SK-MEL-5 (cell line): Measurements from ENCODE around the gene NEDD8. TPM values are rescaled to one million over a fixed set of nuclear protein-coding genes. Genes with fewer than 3 reads are reported as not detected.

ENCODE experiments used
- DNase-seq: peaks from one replicate; pipeline ENCODE4 v3.0.0-alpha.2; 2016; ENCODE audit warnings: low read depth, low spot score
- in situ Hi-C: cut with HindIII; loops from 2 replicates; pipeline ENCODE4 v1.10.0; 2016; ENCODE audit warnings: low sequenced_read_pairs, high pct_unique_total_duplicates, low pct_unique_long_range_greater_than_20kb
- polyA plus RNA-seq, 2 experiments: library from polyadenylated mRNA; depleted of rRNA; stranded (reverse); fragments of >200 nt; gene quantifications; 2 replicates each; pipeline ENCODE4 v1.2.3, GENCODE V29; 2015
- total RNA-seq: library from RNA; depleted of rRNA; stranded (reverse); fragments of >200 nt; shearing (Covaris generic); gene quantifications from 2 replicates; pipeline ENCODE4 v1.2.3, GENCODE V29; 2014; rRNA removed

Gene NEDD8
- 249 and 263 TPM in 2 replicates for total RNA-seq
- polyA plus RNA-seq (2015; cell fraction: cytosol; rRNA removed): 122 and 190 TPM in 2 replicates
- polyA plus RNA-seq (2015; cell fraction: nucleus; rRNA removed): 18.8 and 40.5 TPM in 2 replicates

GRCh38 chr14:24232121-24232644, at the start of gene NEDD8:
TSS of gene NEDD8 (minus strand) at chr14:24232367. CDS start at chr14:24232267, 100 bp downstream.
- DNase-seq: peak; percentile 91
- in situ Hi-C loops: no loop called here

- DNase-seq: no peak
- in situ Hi-C loops: no loop called here
Measured at GRCh38 chr14:24281636-24282035, 49.5 kb upstream of the NEDD8 start.

- in situ Hi-C loops: no loop called here
- no peak for DNase-seq
Measured at GRCh38 chr14:24280797-24281460, 48.8 kb upstream of the NEDD8 start.

- peak; percentile 62 for DNase-seq
- in situ Hi-C loops: no loop called here
Measured at GRCh38 chr14:24279301-24280186, 47.4 kb upstream of the NEDD8 start.

- in situ Hi-C loops: no loop called here
- no peak for DNase-seq
Measured at GRCh38 chr14:24278424-24278823, 46.3 kb upstream of the NEDD8 start.

- DNase-seq: no peak
- in situ Hi-C loops: no loop called here
Measured at GRCh38 chr14:24277606-24278321, 45.6 kb upstream of the NEDD8 start.

- no peak for DNase-seq
- in situ Hi-C loops: no loop called here
Measured at GRCh38 chr14:24277071-24277470, 44.9 kb upstream of the NEDD8 start.

- no peak for DNase-seq
- in situ Hi-C loops: no loop called here
Measured at GRCh38 chr14:24274101-24274543, 42.0 kb upstream of the NEDD8 start.

GRCh38 chr14:24273422-24273998, 41.3 kb upstream of the NEDD8 start:
- in situ Hi-C loops: no loop called here
- DNase-seq: peak; percentile 14

GRCh38 chr14:24272467-24272866, 40.3 kb upstream of the NEDD8 start:
- in situ Hi-C loops: no loop called here
- no peak for DNase-seq

- no peak for DNase-seq
- in situ Hi-C loops: no loop called here
Measured at GRCh38 chr14:24271834-24272263, 39.7 kb upstream of the NEDD8 start.

- in situ Hi-C loops: no loop called here
- peak; percentile 82 for DNase-seq
Measured at GRCh38 chr14:24271134-24271833, 39.1 kb upstream of the NEDD8 start, which contains the start of gene RABGGTA. TSS of gene RABGGTA (minus strand) at chr14:24271597. CDS start at chr14:24271115, 482 bp downstream.

GRCh38 chr14:24270537-24271133, 38.5 kb upstream of the NEDD8 start:
- no peak for DNase-seq
- in situ Hi-C loops: no loop called here

- in situ Hi-C loops: no loop called here
- no peak for DNase-seq
Measured at GRCh38 chr14:24269910-24270536, 37.9 kb upstream of the NEDD8 start.

- in situ Hi-C loops: no loop called here
- no peak for DNase-seq
Measured at GRCh38 chr14:24269368-24269767, 37.2 kb upstream of the NEDD8 start.

GRCh38 chr14:24268225-24268624, 36.1 kb upstream of the NEDD8 start:
- in situ Hi-C loops: no loop called here
- DNase-seq: no peak
